ENCODE measurements around the gene LSS.
"Not testable (repeated sequence)": the region's sequence is repeated elsewhere in the genome, so short reads cannot be mapped to it uniquely, and the experiment has no call there.

LSS gene

DNA sequence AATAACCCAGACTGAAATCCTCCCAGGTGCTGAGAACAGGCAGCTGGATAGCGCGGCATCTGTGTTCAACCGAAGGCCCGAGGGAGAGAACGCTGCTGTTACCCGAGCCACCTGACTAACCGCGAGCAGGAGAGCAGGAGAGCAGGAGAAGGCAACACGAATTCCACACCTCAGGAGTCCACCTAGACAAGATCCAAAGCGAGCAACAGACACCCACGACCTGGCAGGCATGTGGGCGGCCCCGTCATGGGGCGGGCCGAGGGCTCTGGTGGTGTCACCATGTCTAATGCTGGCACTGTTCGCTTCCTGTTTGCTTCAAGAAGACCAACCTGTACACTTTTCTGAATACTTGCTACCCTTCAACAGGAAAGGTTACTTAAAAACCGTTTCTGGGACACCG is 23.4 kb downstream of the LSS start:
- no peak for DNase-seq

DNA sequence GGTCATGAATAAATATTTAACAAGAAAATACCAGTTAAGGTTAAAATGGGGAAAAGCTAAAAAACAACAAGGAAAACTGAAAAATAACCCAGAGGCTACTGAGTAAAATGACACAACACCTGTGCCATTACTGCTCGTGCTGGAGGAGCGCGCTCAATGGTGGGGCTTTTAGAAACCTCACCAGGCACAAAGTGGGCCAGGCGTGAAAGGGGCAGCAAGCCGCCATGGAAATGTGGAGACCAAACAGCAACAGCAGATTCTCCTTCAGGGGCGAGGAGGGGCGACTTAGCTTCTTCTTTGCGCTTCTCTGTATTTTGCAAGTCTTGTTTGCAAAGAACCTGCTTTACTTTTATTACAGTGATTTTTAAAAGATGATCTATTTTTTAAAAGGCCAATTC is 25.4 kb downstream of the LSS start:
- DNase-seq, result no peak

DNA sequence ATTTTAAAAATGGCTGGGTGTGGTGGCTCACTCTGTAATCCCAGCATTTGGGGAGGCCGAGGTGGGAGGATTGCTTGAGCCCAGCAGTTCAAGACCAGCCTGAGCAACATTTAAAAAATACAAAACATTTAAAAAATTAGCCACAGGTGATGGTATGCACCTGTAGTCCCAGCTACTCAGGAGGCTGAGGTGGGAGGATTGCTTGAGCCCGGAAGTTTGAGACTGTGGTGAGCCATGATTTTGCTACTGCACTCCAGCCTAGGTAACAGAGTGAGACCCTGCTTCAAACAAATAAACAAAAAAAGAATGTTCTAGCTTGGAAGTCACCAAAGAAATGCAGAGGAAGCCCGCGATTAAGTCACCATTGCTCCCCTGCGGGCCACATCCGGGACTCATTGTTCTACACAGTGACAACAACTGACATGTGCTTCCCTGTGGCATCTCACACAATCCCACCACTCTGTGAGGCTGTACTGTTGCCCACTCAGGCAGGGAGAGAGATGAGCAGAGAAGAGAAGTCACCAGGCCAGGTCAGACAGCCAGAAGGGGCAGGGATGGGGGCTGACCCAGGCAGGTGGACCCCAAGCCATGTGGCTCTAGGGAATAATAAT is 25.9 kb downstream of the LSS start:
- DNase-seq, result no peak

DNA sequence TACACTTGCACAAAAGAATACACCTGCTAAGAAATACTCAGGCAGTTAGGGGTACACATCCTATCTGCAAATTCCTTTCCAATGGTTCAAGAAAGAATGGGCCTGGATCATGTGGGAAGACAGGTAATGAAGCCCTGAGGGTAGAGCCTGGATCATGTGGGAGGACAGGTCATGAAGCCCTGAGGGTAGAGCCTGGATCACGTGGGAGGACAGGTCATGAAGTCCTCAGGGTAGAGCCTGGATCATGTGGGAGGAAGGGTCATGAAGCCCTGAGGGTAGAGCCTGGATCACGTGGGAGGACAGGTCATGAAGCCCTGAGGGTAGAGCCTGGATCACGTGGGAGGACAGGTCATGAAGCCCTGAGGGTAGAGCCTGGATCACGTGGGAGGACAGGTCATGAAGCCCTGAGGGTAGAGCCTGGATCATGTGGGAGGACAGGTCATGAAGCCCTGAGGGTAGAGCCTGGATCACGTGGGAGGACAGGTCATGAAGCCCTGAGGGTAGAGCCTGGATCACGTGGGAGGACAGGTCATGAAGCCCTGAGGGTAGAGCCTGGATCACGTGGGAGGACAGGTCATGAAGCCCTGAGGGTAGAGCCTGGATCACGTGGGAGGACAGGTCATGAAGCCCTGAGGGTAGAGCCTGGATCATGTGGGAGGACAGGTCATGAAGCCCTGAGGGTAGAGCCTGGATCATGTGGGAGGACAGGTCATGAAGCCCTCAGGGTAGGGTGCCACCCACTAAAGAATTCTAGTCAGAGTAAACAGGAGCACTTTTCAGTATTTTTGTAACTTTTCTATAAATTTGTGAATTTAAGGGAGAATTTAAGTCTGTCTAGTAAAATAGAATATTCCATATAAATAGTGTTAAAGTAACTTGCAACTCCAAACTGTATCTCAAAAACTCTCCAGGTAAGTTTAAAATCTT is 27.4 kb downstream of the LSS start:
- DNase-seq, result not testable (repeated sequence)

DNA sequence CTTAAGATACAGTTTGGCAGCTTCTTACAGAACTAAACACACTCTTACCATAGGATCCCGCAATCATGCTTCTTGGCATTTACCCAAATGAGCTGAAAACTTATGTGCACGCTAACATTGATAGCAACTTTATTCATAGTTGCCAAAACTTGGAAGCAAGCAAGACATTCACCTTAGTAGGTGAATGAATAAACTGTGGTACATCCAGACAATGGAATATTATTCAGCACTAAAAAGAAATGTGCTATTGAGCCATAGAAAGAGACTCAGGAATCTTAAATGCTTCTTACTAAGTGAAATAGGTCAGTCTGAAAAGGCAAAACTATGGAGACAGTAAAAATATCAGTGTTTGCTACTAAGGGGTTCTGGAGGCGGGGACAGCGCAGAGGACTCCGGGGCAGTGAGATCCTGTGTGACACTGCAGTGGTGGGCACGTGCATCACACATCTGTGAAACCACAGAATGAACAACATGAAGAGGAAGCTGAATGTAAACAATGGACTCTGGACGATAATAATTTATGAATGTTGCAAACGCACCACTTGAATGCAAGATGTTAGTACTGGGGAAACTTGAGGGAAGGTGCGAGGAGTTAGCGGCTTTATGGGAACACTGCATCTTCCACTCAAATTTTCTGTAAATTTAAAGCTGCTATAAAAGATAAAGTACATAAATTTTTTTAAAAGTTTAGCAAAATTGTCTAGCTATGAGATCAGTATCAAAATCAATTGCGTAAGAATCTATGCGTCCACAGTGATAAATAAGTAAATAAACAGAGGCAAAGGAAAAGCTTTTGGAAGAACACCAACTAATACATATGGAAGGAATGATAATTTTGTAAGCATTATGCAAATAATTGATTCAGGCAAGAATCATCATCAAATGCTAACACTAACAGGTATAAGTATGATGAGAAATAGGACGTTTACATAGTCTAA is 28.9 kb downstream of the LSS start:
- DNase-seq, result no peak

- DNase-seq, result no peak
These were observed 31.8 kb downstream of the LSS start for GRCh38 chr21:46196733-46197132.

- no peak for DNase-seq
These were observed 32.9 kb downstream of the LSS start for GRCh38 chr21:46195595-46196195.

- no peak for DNase-seq
These were observed 33.9 kb downstream of the LSS start for GRCh38 chr21:46194374-46195334.

DNA sequence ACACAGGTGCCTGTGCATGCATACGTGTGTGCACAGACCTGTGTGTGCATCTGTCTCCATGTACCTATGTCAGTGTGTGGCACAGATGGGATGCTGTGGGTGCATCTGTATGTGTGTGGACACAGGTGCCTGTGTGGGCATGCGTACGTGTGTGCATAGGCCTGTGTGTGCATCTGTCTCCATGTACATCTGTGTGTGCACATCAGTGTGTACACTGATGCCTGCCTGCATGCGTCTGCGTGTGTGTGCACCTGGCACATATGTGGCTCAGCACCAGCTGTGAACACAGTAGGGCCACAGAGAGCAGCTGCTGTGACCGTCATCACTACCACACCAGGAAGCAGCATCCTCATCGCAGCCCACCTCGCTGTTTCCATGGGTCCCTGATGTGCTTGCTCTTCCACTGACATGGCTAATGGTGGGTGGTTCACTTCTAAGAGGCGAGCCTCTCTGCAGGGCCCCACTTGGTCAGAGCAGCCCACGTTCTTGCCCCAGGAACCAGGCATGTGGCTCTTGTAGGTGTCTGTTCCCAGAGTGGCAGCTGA is 34.7 kb downstream of the LSS start:
- no peak for DNase-seq

- DNase-seq, result no peak
These were observed 36.6 kb downstream of the LSS start for GRCh38 chr21:46191686-46192575.

DNA sequence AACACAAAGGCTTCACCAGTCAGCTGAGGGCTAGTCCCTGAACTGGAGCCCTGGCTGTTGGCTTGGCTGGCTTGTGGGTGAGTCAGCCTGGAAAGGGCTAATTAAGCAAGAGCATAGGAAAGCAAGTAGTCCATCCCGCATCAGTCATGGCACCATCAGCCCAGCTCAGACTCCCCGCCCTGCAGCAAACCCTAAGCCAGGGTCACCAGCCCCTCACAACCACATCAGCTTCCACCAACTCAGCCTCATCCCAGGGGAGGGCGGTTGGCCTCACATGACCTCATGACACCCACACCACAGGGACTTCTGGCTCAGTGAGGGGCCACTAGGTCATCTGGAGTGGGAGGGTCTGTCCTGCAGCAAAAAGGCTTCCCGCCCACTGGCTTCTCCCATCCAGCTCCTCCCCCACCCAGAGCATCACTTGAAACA is 37.3 kb downstream of the LSS start:
- no peak for DNase-seq

DNA sequence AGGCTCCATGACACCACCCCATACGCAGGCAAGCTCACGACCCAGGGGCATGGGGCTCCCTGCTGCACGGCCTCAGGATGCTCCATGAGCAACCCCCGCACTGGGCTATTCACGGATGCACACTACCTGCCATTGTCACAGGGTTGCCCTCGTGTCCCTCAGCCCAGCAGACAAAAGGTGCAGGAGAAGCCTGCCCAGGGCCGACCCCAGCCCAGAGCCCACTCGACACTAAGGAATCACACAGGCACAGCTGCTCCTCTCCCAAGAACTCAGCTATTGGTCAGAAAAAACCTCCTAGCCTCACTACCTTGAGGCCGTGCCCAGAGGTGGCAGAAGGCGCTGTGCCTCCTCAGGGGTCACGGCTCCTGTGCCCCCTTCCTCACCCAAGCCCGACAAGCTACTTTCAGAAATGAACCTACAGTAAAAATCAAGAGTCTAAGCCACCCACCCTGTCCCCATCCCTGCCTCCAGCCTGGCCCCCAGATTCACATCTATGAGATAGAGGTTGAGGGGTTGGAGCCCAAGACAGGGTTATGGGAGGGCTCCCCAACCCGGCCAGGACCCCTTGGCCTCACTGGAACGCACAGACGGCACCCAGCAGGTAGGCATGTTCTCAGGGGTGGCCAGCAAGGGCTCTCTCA is 38.0 kb downstream of the LSS start:
- DNase-seq, result no peak

GRCh38 chr21:46189959-46190490 is 38.5 kb downstream of the LSS start:
- no peak for DNase-seq

- DNase-seq, result no peak
These were observed 39.2 kb downstream of the LSS start for GRCh38 chr21:46189213-46189958.

GRCh38 chr21:46188226-46189212 is 40.1 kb downstream of the LSS start:
- peak; percentile 51 for DNase-seq

DNA sequence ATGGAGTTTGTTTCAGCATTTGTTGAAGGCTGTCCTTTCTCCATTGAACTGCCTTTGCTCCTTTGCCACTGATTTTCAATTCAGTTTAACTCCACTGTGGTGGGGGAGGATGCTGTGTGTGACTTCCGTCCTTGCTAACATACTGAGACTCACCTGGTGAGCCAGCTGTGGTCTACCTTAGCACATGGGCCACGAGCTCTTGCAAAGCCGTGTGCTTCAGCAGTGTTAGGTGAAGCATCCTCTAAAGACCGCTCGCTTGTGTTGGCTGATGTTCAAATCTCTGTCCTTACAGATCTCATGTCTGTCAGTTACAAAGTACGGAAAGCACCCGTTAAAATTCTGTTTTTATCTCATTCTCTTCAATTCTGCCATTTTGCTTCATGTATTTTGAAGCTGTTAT is 40.8 kb downstream of the LSS start:
- DNase-seq, result no peak

GRCh38 chr21:46187261-46187660 is 41.3 kb downstream of the LSS start:
- DNase-seq, result no peak
